HCT116 (cell line): ENCODE measurements around the gene OVOL1. TPM values are rescaled to one million over a fixed set of nuclear protein-coding genes. Genes with fewer than 3 reads are reported as not detected.

Experiments used
- ATAC-seq: fragments of 200-7000 bp; cut with Tn5 transposase; 2 replicates; pipeline ENCODE4 v1.9.1; 2020; ENCODE audit warnings: mild to moderate bottlenecking, moderate library complexity
- BruUV-seq: library from RNA; stranded (reverse); fragments of 400-500 nt; replicated peaks from 2 replicates; lab custom pipeline; 2021; lab: Mats Ljungman, UMichigan
- CTCF ChIA-PET: fragments of 300-600 bp; sonication (Branson Sonifier 250); formaldehyde crosslinking; loops from one replicate; lab custom pipeline; 2021; ENCODE audit warnings: antibody characterized with exemption; lab: Charles Lee
- POLR2A ChIA-PET: fragments of 300-600, 350-600 bp; sonication (Branson Sonifier 250); formaldehyde crosslinking; loops from one replicate; lab custom pipeline; 2021; ENCODE audit warnings: antibody characterized with exemption; lab: Charles Lee
- RAD21 ChIA-PET, 2 experiments: fragments of 300-600 bp; sonication (Branson Sonifier 250); formaldehyde crosslinking; loops; one replicate each; lab custom pipeline; 2023; ENCODE audit warnings: low total read pairs in 2 of 2; ENCODE audit not compliant: uncharacterized antibody in 2 of 2, unreplicated experiment in 2 of 2, low non-redundant PET in 1 of 2; lab: Charles Lee
- DNase-seq: peaks from one replicate; pipeline ENCODE4 v3.0.0-alpha.2; 2010; ENCODE audit warnings: low read depth, low spot score
- H2AFZ ChIP-seq: fragments of 200-600 bp; shearing (Covaris generic), sonication (generic); 2 replicates; pipeline ENCODE4 v1.6.1; 2017; ENCODE audit warnings: low read depth, mixed run types, mixed read lengths, antibody characterized with exemption, low read length; ENCODE audit not compliant: poor library complexity, severe bottlenecking
- H3K27ac ChIP-seq: 2 replicates; pipeline ENCODE4 v1.5.1; 2012; ENCODE audit warnings: low read depth, low read length
- H3K27me3 ChIP-seq: fragments of 200-600 bp; sonication (generic); 2 replicates; pipeline ENCODE4 v1.6.1; 2016; ENCODE audit warnings: mixed run types, low read length, mixed read lengths; ENCODE audit not compliant: insufficient read depth
- H3K36me3 ChIP-seq, 2 experiments: fragments of 200-500 bp in 1 of 2; fragments of 200-600 bp in 1 of 2; sonication (Bioruptor generic) in 1 of 2; sonication (generic) in 1 of 2; 2 replicates each; pipeline versions ENCODE4 v1.5.1 to v1.6.1; 2014 to 2016; ENCODE audit warnings: low read length in 2 of 2, inconsistent platforms in 1 of 2, mixed read lengths in 1 of 2, mixed run types in 1 of 2; ENCODE audit not compliant: insufficient read depth in 2 of 2, control insufficient read depth in 1 of 2
- H3K4me1 ChIP-seq, 2 experiments: fragments of 200-600 bp in 1 of 2; sonication (generic) in 1 of 2; 2 replicates each; pipeline versions ENCODE4 v1.5.1 to v1.6.1; 2012 to 2017; ENCODE audit warnings: low read length in 2 of 2, inconsistent platforms in 1 of 2, mild to moderate bottlenecking in 1 of 2, mixed read lengths in 1 of 2, mixed run types in 1 of 2, moderate library complexity in 1 of 2; ENCODE audit not compliant: insufficient read depth in 2 of 2, control insufficient read depth in 1 of 2
- H3K4me2 ChIP-seq: fragments of 200-600 bp; sonication (generic); 2 replicates; pipeline ENCODE4 v1.6.1; 2017; ENCODE audit warnings: mixed run types, low read length, mixed read lengths
- H3K4me3 ChIP-seq, 2 experiments: fragments of 200-600 bp in 1 of 2; sonication (generic) in 1 of 2; replicated peaks in 1 of 2; 2 replicates each; pipeline ENCODE4 v1.5.1; 2011 to 2016; ENCODE audit warnings: low read length in 2 of 2, control low read depth in 1 of 2, low read depth in 1 of 2, mild to moderate bottlenecking in 1 of 2, mixed read lengths in 1 of 2, mixed run types in 1 of 2
- H3K79me2 ChIP-seq: fragments of 200-600 bp; sonication (generic); 2 replicates; pipeline ENCODE4 v1.6.1; 2017; ENCODE audit warnings: mild to moderate bottlenecking, mixed run types, low read length, moderate library complexity, mixed read lengths; ENCODE audit not compliant: insufficient read depth
- H3K9ac ChIP-seq: fragments of 200-600 bp; sonication (generic); 2 replicates; pipeline ENCODE4 v1.6.1; 2016; ENCODE audit warnings: low read length, mixed read lengths
- H3K9me2 ChIP-seq: fragments of 200-600 bp; sonication (generic), shearing (Covaris generic); 2 replicates; pipeline ENCODE4 v1.6.1; 2017; ENCODE audit warnings: mixed run types, mild to moderate bottlenecking, moderate library complexity; ENCODE audit not compliant: insufficient read depth
- H3K9me3 ChIP-seq, 2 experiments: fragments of 200-500 bp in 1 of 2; fragments of 200-600 bp in 1 of 2; sonication (Bioruptor generic) in 1 of 2; sonication (generic) in 1 of 2; 2 replicates each; pipeline ENCODE4 v1.6.1; 2014 to 2017; ENCODE audit warnings: low read length in 2 of 2, mixed read lengths in 2 of 2, inconsistent platforms in 1 of 2, low read depth in 1 of 2, mild to moderate bottlenecking in 1 of 2, mixed run types in 1 of 2, moderate library complexity in 1 of 2; ENCODE audit not compliant: control insufficient read depth in 1 of 2, insufficient read depth in 1 of 2
- H4K20me1 ChIP-seq: fragments of 200-600 bp; sonication (generic), shearing (Covaris generic); 2 replicates; pipeline ENCODE4 v1.6.1; 2017; ENCODE audit warnings: mixed run types, mild to moderate bottlenecking, moderate library complexity; ENCODE audit not compliant: insufficient read depth
- ATF3 ChIP-seq: IDR thresholded peaks from 2 replicates; pipeline ENCODE4 v1.6.1; 2012
- CTCF ChIP-seq, 3 experiments: fragments of 200-600 bp in 1 of 3; sonication (generic) in 1 of 3; IDR thresholded peaks in 2 of 3; conservative IDR thresholded peaks in 1 of 3; 2 replicates each; pipeline ENCODE4 v1.5.1; 2012 to 2017; ENCODE audit warnings: low read depth in 2 of 3, low read length in 2 of 3, antibody characterized with exemption in 1 of 3, borderline replicate concordance in 1 of 3, control low read depth in 1 of 3, mild to moderate bottlenecking in 1 of 3, mixed read lengths in 1 of 3, mixed run types in 1 of 3, moderate library complexity in 1 of 3; ENCODE audit not compliant: insufficient read depth in 1 of 3
- EZH2 ChIP-seq: fragments of 200-600 bp; sonication (generic); IDR thresholded peaks from 2 replicates; pipeline ENCODE4 v1.6.1; 2017; ENCODE audit warnings: antibody characterized with exemption, mixed run types
- EZH2phosphoT487 ChIP-seq: fragments of 200-600 bp; IDR thresholded peaks from 2 replicates; pipeline ENCODE4 v1.6.1; 2018; ENCODE audit warnings: antibody characterized with exemption, borderline replicate concordance
- FOSL1 ChIP-seq: IDR thresholded peaks from 2 replicates; pipeline ENCODE4 v1.6.1; 2012; ENCODE audit warnings: low read depth
- JUND ChIP-seq: IDR thresholded peaks from 2 replicates; pipeline ENCODE4 v1.6.1; 2012
- MAX ChIP-seq: IDR thresholded peaks from 2 replicates; pipeline ENCODE4 v1.6.1; 2012
- POLR2A ChIP-seq: IDR thresholded peaks from 2 replicates; pipeline ENCODE4 v1.7.0; 2011; ENCODE audit warnings: borderline replicate concordance; ENCODE audit not compliant: insufficient read depth, insufficient read length; ENCODE audit errors: extremely low read depth
- POLR2AphosphoS5 ChIP-seq: IDR thresholded peaks from 2 replicates; pipeline ENCODE4 v1.6.1; 2011; ENCODE audit warnings: mild to moderate bottlenecking, low read depth, low read length, moderate library complexity
- SIN3A ChIP-seq: IDR thresholded peaks from 2 replicates; pipeline ENCODE4 v1.6.1; 2012; ENCODE audit warnings: low read depth
- SRF ChIP-seq: IDR thresholded peaks from 2 replicates; pipeline ENCODE4 v1.6.1; 2012; ENCODE audit warnings: low read depth
- TCF7L2 ChIP-seq: IDR thresholded peaks from 2 replicates; pipeline ENCODE4 v1.7.0; 2011; ENCODE audit warnings: borderline replicate concordance, inconsistent platforms; ENCODE audit not compliant: insufficient read depth, insufficient read length; ENCODE audit errors: extremely low read depth
- YY1 ChIP-seq: IDR thresholded peaks from 2 replicates; pipeline ENCODE4 v1.6.1; 2011; ENCODE audit warnings: low read length, low read depth, moderate library complexity, mild to moderate bottlenecking; ENCODE audit not compliant: insufficient replicate concordance; ENCODE audit errors: extremely low read depth
- ZFX ChIP-seq: fragments of 450-650 bp; IDR thresholded peaks from 2 replicates; pipeline ENCODE4 v1.6.1; 2017
- ZNF274 ChIP-seq: fragments of 200-500 bp; sonication (Bioruptor generic); IDR thresholded peaks from 2 replicates; pipeline ENCODE4 v1.6.1; 2014; ENCODE audit warnings: mild to moderate bottlenecking, low read depth, low read length, inconsistent platforms
- intact Hi-C: fragments of 100-400 bp; cut with micrococcal nuclease; formaldehyde crosslinking; loops from 2 replicates; pipeline ENCODE4 v1.10.0; 2022
- total RNA-seq: library from RNA; stranded (reverse); gene quantifications from one replicate; pipeline ENCODE4 v1.2.1, GENCODE V29; 2021; ENCODE audit not compliant: unreplicated experiment

OVOL1 gene
- total RNA-seq, 1 experiment from 2014 or later = 14.7 TPM

- peaks cover 54 to 64% of the 10 kb centered on the region in 2 experiments for H3K4me1 ChIP-seq
- CTCF ChIA-PET = interaction anchor here (0.9 to 5.8 kb wide), 3 partner anchors 12 to 68 kb away, joined by 3 to 73 read pairs (median 3); partner anchors contain the start of genes AP5B1 and MUS81
- H3K79me2 ChIP-seq = peaks cover 51% of the 10 kb centered on the region
- H3K4me2 ChIP-seq = peak overlapping the region; percentile 91
- peaks cover 12 to 20% of the 10 kb centered on the region in 2 experiments; a peak in 3 of 4 replicates for H3K36me3 ChIP-seq
- no peaks in the 10 kb centered on the region for H4K20me1 ChIP-seq
- H3K9me3 ChIP-seq = no peaks in the 10 kb centered on the region
- H3K27ac ChIP-seq = peak overlapping the region; percentile 94
- no peak for DNase-seq
- H3K9ac ChIP-seq = peak overlapping the region; percentile 65
- H3K9me2 ChIP-seq = no peaks in the 10 kb centered on the region
- POLR2A ChIA-PET = interaction anchor here (0.8 to 1.9 kb wide), 3 partner anchors 9 to 24 kb away, joined by 3 to 6 read pairs (median 3); no protein-coding TSS in a partner anchor
- RAD21 ChIA-PET = interaction anchor here in 1 of 2 experiments (0.8 kb wide), 1 partner anchor 25 kb away, joined by 3 read pairs; no protein-coding TSS in a partner anchor
- no peaks in the 10 kb centered on the region for H3K27me3 ChIP-seq
- H2AFZ ChIP-seq = no peak overlapping the region
- intact Hi-C loops = no loop called here
- peak; percentile 71 for ATAC-seq
- H3K4me3 ChIP-seq = peak overlapping the region; percentile 24 to 54
- BruUV-seq = no TSS peak
- no peak for TF ChIP-seq CTCF (IDR thresholded peaks at IDR 0.05 in 2 of 3, conservative IDR thresholded peaks at IDR 0.05 in 1 of 3; ENCODE audit: borderline replicate concordance in 1 of 3, insufficient read depth in 1 of 3, low read depth in 2 of 3, low read length in 2 of 3)
- peak; percentile 20; the same call in 1 of the 2 replicates for TF ChIP-seq POLR2AphosphoS5
These were observed 5.6 kb downstream of the OVOL1 start for GRCh38 chr11:65792456-65792855.

GRCh38 chr11:65793144-65793581, 6.3 kb downstream of the OVOL1 start:
- ChIA-PET RAD21 (interaction anchor here (0.6 to 0.8 kb wide), 2 partner anchors 24 kb away, joined by 3 to 4 read pairs; no protein-coding TSS in a partner anchor), POLR2A (interaction anchor here (1.2 to 1.9 kb wide), 2 partner anchors 8 to 23 kb away, joined by 3 to 6 read pairs; no protein-coding TSS in a partner anchor), CTCF (interaction anchor here (0.9 to 5.8 kb wide), 3 partner anchors 13 to 67 kb away, joined by 3 to 73 read pairs (median 3); partner anchors contain the start of genes AP5B1 and MUS81)
- no peaks in the 10 kb centered on the region for H3K9me3 ChIP-seq
- intact Hi-C loops = no loop called here
- DNase-seq (no peak), ATAC-seq (peak; percentile 61)
- peak overlapping the region; percentile 65 for H3K9ac ChIP-seq
- peak overlapping the region; percentile 91 for H3K4me2 ChIP-seq
- H3K4me3 ChIP-seq = peak overlapping the region; percentile 24 to 54
- H3K36me3 ChIP-seq = peaks cover 12 to 20% of the 10 kb centered on the region in 2 experiments; a peak in 3 of 4 replicates
- peaks cover 45% of the 10 kb centered on the region for H3K79me2 ChIP-seq
- peak overlapping the region; percentile 94 for H3K27ac ChIP-seq
- H3K27me3 ChIP-seq = no peaks in the 10 kb centered on the region
- peaks cover 54 to 59% of the 10 kb centered on the region in 2 experiments for H3K4me1 ChIP-seq
- H2AFZ ChIP-seq = no peak overlapping the region
- no peaks in the 10 kb centered on the region for H4K20me1 ChIP-seq
- BruUV-seq = no TSS peak
- no peaks in the 10 kb centered on the region for H3K9me2 ChIP-seq
- TF ChIP-seq FOSL1 (no peak), POLR2A (no peak), MAX (no peak), ZNF274 (no peak), EZH2phosphoT487 (no peak), YY1 (no peak), SRF (no peak), JUND (no peak), TCF7L2 (no peak), EZH2 (no peak), ZFX (no peak), ATF3 (no peak), SIN3A (no peak)
